LHCN-M2 (cell line): Measurements from ENCODE around the gene ZNF579. TPM values are rescaled to one million over a fixed set of nuclear protein-coding genes. Genes with fewer than 3 reads are reported as not detected.
A peak's percentile ranks its signal among the peaks of the same experiment; 100 is the strongest.
"Not testable (repeated sequence)": the region's sequence is repeated elsewhere in the genome, so short reads cannot be mapped to it uniquely, and the experiment has no call there.

Experiments used
- DNase-seq: peaks from one replicate; pipeline ENCODE4 v3.0.0-alpha.2; 2012; ENCODE audit warnings: low read depth
- total RNA-seq: library from RNA; depleted of rRNA; stranded (reverse); fragments of >200 nt; gene quantifications from 2 replicates; pipeline ENCODE4 v1.2.3, GENCODE V29; 2014

The ZNF579 gene
- total RNA-seq, 1 experiment from 2014 or later = 7.7 TPM

- DNase-seq = no peak
Observed at GRCh38 chr19:55594996-55595545, 14.4 kb upstream of the ZNF579 start.

DNA sequence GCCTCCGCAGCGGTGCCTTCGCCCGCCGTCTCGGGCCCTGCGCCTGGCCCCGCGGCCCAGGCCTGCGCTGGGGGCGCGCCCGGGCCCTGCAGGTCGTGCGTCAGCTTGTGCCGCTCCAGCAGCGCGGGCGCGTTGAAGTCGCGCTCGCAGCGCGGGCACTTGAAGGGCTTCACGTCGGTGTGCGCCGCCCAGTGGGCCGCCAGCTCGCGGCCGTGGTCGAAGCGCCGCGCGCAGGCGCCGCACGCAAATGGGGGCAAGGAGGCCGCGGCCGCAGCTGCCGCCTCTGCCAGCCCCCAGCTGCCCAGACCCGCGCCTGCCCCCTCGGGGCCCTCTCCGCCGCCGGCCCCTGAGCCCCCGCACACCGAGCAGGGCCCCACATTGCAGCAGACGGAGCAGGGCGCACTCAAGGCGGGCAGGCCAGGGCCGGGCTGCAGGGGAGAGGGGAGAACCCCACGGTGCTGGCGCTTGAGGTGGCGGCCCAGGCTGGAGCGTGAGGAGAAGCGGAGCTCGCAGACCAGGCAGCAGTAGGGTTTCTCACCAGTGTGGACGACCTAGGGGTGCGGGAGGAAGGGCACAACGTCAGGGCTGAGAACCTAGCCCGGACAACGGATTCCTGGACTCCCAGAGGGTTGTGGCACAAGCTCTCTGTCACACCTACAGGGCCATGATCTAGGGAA lies 12.6 kb upstream of the ZNF579 start:
- no peak for DNase-seq

DNA sequence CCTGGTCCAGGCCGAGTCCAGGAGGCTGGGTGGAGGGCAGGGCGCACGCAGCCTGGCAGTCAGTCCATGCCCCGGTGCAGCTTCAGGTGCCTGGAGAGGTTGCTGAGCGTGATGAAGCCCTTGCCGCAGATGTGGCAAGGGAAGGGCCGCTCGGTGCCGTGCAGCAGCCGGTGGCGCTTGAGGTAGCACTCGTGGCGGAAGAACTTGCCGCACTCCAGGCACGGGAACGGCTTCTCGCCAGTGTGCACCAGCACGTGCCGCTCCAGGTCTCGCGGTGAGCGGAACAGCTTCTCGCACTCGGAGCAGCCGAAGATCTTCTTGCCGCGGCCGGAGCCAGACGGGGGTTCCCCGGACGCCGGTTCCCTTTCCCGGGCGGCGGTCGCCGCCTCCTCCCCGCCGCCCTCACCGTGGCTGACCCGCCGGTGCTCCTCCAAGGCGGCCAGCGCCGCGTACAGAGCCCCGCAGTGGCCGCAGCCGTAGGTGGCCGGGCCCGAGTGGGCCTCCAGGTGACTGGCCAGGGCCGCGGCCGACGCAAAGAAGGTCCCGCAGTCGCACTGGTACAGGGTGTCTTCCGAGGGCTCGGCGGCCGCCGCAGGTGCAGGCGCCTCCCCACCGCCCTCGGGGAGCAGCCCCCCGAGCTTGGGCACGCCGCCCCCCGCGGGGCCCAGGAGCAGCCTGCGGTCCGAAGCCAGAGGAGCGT lies 11.9 kb upstream of the ZNF579 start:
- DNase-seq = no peak

DNA sequence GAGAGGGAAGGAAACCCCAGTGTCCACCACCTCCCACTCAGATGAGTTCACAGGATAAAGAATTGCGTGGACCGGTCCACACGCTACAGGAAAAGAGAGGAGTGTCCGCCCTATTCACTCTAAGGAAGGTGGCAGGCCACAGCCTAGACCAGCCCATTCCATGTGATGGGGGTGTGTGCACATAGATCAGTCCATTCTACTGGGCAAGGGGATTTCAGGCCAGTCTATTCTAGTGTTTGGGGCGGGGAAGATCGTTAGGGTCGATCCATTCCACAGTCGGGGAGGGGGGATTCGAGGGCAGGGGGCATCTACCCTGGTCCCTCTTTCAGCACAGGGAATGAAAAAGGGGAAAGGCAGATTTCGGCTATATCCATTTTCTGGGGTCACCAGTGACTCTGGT lies 10.9 kb upstream of the ZNF579 start:
- no peak for DNase-seq

DNA sequence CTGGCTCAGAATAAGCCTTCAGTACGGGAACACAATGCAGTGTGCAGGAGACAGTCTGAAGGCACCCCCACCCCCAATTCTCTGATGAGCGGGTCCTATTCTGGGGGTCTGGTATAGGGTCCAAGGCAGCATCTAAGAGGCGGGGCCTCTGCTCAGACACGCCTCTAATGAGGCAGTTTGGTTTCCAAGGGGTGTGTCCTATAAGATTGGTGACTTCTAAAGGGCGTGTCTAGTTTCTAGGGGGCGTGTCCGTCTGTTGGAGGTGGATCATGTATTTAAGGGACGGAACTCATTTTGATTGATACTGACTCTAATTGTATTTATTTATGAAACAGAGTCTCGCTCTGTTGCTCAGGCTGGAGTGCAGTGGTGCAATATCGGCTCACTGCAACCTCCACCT lies 10.0 kb upstream of the ZNF579 start:
- DNase-seq = no peak

DNA sequence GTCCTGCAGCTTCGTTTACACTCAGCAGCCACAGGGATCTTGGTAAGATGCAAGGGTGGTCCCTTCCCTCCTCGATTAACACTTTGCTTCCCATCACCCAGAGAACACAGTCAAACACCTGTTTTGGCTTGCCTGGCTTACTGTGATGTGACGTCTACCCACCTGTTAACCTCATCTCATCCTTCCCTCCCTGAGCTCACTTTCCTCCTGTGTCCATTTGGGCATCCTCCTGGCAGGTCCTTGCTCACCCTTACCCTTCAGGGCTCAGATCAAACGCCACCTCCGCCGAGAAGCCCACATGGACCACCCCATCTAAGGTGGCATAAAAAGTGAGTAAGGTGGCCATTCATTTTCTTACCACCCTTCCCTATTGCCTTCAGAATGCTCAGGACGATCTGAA lies 9.5 kb upstream of the ZNF579 start:
- DNase-seq = no peak

- DNase-seq = no peak
Observed at GRCh38 chr19:55588738-55589137, 8.1 kb upstream of the ZNF579 start.

DNA sequence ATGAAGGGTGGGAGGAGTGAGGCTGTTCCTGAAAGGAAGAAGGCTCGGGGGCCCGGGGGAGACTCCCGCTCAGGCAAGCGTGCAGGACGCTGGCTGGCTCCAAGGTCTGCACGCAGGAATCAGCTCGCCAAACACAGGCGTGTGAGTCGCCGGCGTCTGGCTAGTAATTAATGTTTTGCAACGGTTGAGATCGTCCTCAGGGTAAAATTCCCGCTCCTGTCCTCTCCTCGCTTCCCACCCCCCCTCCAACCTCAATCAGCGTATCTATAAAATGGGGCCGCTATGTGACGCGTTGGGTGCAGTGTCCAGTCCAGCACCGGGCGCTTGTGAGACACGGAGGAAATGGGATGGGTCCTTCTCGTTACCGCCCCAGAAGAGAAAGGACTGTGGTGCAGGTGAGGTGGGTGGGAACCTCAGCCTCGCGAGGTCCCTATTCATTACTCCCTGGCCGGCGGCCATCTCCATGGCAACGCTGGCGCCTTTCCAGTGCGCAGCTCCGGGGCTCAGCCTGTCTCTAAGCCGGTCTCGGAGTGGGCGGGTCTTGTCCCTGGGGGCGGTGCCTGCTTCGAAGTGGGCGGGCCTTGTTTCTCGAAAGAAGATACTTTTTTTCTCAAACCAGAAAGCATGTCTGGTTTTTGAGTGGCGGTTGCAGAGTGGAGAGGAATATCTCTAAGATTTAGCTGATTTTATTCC lies 6.5 kb upstream of the ZNF579 start:
- peak; percentile 80 for DNase-seq

DNA sequence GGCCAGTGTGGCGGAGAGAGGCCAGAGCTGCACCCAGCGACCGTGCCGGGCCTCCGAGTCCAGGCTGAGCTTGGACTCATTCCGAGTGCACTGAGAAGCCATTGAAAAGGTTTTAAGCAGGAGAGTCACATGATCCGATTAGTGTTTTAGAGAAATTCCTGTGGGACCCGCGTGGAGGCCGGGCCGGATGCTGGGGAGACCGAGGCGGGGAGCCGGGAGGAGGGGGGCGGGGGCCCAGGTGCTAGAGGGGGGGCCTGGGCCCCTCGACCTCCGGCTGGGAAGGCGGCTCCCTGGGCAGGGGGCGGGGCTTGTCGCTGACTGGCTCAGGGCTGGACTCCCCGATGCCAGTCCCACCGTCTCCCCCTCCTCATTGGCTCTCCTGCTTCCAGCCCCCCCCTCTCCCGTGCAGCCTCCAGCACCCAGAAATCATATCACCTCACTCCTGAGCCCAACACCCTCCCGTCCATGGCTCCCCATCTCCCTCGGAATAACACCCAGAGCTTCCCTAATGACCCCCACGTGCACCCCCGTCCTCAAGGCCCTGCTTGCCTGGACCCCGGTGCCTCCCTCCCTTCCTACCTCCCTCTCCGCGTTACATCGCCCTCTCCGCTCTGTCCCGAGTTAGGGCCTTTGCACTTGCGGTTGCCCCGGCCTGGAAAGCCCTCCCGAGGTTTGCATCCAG lies 5.2 kb upstream of the ZNF579 start:
- DNase-seq = peak; percentile 39

- DNase-seq = no peak
Observed at GRCh38 chr19:55584871-55585270, 4.2 kb upstream of the ZNF579 start.

- not testable (repeated sequence) for DNase-seq
Observed at GRCh38 chr19:55583897-55584296, 3.2 kb upstream of the ZNF579 start.

DNA sequence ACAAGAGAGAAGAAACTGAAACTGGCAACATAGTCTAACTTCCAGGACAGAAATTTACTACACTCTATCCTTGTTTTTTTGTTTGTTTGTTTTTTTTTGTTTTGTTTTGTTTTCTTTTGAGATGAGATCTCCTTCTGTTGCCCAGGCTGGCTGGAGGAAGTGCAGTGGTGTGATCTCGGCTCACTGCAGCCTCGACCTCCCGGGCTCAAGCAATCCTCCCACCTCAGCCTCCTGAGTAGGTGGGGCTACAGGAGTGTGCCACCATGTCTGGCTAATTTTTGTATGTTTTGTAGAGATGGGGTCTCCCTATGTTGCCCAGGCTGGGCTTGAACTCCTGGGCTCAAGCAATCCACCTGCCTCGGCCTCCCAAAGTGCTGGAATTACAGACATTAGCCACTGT lies 1.6 kb upstream of the ZNF579 start:
- not testable (repeated sequence) for DNase-seq

- no peak for DNase-seq
Observed at GRCh38 chr19:55581823-55582223, 1.2 kb upstream of the ZNF579 start.

DNA sequence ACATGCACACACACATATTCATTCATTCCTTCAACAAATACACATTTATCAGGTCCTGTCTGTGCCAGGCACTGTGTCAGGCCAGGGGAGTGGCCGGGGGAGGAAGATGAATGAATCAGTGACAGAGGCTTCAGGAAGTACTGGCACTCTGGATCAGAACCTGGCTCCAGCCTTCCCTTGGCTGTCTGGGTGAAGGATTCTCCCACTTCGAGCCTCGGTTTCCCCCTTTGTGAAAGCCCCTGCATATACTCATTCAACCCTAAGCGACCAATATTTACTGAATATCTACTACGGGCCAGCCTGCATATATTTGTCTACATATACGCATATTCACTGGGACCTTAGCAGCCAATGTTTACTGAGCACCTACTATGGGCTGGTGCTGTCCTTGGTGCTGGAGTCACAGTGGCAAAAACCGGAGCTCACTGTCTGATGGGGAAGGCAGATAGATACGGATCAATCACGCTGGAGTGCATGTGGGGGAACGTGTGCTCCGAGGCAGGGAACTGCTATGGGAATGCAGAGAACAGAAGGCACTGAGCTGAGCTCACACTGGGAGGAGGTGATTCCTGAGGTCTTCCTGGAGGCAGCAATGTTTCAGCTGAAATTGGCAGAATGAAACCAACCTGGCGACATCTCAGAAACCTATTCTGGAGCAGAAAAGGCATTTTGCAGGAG lies 636 bp upstream of the ZNF579 start:
- no peak for DNase-seq

DNA sequence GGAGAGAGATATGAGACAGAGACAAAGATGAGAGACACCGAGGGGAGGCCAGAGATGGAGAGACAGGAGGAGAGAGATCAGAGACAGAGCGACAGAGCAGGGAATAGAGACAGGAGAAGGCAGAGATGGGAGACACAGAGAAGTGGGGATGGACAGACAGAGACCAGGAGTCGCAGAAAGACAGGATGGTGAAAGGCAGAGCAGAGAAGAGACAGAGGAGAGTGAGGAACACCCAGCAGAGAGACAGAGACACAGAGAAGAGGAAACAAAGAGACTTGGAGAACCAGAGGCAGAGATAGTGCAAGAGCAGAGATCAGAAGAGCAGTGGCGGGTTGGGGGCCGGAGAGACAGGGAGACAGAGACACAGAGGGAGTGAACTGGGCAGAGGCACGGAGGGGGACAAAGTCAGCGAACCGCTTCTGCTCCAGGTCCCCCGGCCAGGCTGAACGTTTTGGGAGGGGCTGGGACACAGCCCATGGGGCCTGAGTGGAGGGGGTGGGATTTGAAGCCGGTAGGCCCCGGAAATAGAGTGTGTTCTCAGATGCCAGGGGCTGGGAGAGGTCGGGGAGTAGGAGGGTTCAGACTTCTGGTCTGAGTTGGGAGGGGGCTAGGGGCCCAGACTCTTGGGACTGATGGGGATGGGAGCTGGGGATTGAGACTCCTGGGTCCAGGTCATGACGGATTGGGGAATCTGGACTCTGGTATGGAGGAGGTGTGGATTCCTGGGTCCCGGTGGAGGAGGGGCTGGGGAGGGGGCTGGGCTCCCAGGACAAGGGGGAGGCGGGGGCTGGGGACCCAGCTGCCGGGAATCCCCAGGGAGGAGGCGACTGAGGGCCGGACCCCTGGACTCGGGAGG lies 654 bp downstream of the ZNF579 start:
- DNase-seq = no peak

GRCh38 chr19:55578761-55579747 lies 1.6 kb downstream of the ZNF579 start:
- no peak for DNase-seq

DNA sequence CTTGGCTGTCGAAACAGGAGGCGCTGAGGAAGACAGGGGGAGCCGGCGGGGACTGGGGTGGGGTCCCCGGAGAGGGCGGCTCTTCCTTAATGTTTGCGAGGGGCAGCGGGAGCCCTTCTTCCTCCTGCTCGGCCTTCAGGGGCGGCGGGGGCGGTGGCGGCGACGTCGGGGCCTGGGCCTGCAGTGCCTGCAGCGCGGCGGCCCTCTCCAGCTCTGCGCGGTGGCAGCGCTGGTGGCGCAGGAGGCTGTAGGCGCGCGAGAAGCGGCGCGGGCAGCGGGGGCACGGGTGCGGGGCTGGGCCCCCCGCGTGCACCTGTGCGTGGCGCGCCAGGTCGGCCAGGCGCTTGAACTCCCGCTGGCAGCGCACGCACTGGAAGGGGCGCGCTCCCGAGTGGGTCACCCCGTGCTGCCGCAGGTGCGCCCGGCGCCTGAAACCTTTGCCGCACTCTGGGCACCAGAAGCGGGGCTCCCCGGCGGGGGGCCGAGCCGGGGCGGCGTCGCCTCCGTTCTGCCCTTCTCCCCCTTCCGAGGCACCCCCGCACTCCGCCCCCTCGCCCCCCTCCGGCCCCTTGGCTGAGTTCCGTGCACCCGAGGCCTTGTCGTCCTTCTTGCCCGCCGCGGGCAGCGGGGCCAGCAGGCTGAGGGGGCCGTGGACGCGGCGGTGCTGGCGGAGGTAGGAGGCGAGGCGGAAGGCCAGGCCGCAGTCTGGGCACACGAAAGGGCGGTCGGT lies 2.5 kb downstream of the ZNF579 start:
- DNase-seq = no peak

DNA sequence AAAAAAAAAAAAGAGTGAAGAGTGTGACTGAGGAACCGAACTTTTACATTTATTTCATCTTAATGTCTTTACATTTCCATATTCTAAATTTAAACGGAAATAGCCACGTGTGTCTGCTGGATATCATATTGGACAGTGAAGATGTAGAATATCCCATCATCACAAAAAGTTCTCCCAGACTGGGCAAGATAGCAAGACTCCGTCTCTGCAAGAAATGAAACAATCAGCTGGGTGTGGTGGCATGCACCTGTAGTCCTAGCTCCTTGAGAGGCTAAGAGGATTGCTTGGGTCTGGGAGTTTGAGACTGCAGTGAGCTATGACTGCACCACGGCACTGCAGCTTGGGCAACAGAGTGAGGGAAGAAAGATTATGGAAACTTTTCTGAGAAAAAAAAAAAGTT lies 3.9 kb downstream of the ZNF579 start:
- no peak for DNase-seq
